Astrocyte (in vitro differentiated cells and primary cell): ENCODE measurements around the gene R3HCC1L. TPM values are rescaled to one million over a fixed set of nuclear protein-coding genes. Genes with fewer than 3 reads are reported as not detected.
"Not testable (repeated sequence)": the region's sequence is repeated elsewhere in the genome, so short reads cannot be mapped to it uniquely, and the experiment has no call there.

ENCODE experiments used
- DNase-seq: peaks from one replicate; pipeline ENCODE4 v3.0.0-alpha.2; 2010; ENCODE audit warnings: low read depth
- FAIRE-seq: peaks from 2 replicates; lab custom pipeline; 2011; peaks lifted over from hg19 to GRCh38; lab: Jason Lieb, UNC
- H2AFZ ChIP-seq: 2 replicates; pipeline ENCODE4 v1.6.0; 2012; ENCODE audit warnings: low read depth, low read length, inconsistent platforms
- H3K27ac ChIP-seq: 2 replicates; pipeline ENCODE4 v1.5.1; 2011; ENCODE audit warnings: low read depth, low read length, inconsistent platforms
- H3K27me3 ChIP-seq: 2 replicates; pipeline ENCODE4 v1.6.0; 2011; ENCODE audit warnings: low read length, inconsistent platforms; ENCODE audit not compliant: insufficient read depth
- H3K36me3 ChIP-seq: 2 replicates; pipeline ENCODE4 v1.5.1; 2011; ENCODE audit warnings: low read length, inconsistent platforms; ENCODE audit not compliant: insufficient read depth
- H3K4me1 ChIP-seq: 2 replicates; pipeline ENCODE4 v1.5.1; 2011; ENCODE audit warnings: low read length, inconsistent platforms; ENCODE audit not compliant: insufficient read depth
- H3K4me2 ChIP-seq: 2 replicates; pipeline ENCODE4 v1.6.0; 2012; ENCODE audit warnings: low read length, inconsistent platforms
- H3K4me3 ChIP-seq: 2 replicates; pipeline ENCODE4 v1.5.1; 2011; ENCODE audit warnings: low read depth, mild to moderate bottlenecking, low read length, inconsistent platforms; ENCODE audit not compliant: insufficient read depth
- H3K79me2 ChIP-seq: 2 replicates; pipeline ENCODE4 v1.6.0; 2012; ENCODE audit warnings: mild to moderate bottlenecking, low read length, inconsistent platforms; ENCODE audit not compliant: insufficient read depth
- H3K9ac ChIP-seq: 2 replicates; pipeline ENCODE4 v1.6.0; 2012; ENCODE audit warnings: mild to moderate bottlenecking, low read length, inconsistent platforms
- H3K9me3 ChIP-seq: 2 replicates; pipeline ENCODE4 v1.5.1; 2012; ENCODE audit warnings: low read depth, mild to moderate bottlenecking, low read length, inconsistent platforms; ENCODE audit not compliant: insufficient read depth
- H4K20me1 ChIP-seq: 2 replicates; pipeline ENCODE4 v1.6.0; 2012; ENCODE audit warnings: low read length, inconsistent platforms; ENCODE audit not compliant: insufficient read depth
- H3K27ac Mint-ChIP-seq: one replicate; pipeline ENCODE4 v1.8.0; 2021; ENCODE audit warnings: mild to moderate bottlenecking, mixed read lengths; ENCODE audit not compliant: unreplicated experiment
- H3K27me3 Mint-ChIP-seq: one replicate; pipeline ENCODE4 v1.8.0; 2021; ENCODE audit warnings: low read depth, mixed read lengths; ENCODE audit not compliant: unreplicated experiment
- H3K36me3 Mint-ChIP-seq: one replicate; pipeline ENCODE4 v1.8.0; 2021; ENCODE audit warnings: low read depth, mixed read lengths; ENCODE audit not compliant: unreplicated experiment
- H3K4me1 Mint-ChIP-seq: one replicate; pipeline ENCODE4 v1.8.0; 2021; ENCODE audit warnings: low read depth, mixed read lengths; ENCODE audit not compliant: unreplicated experiment
- H3K4me3 Mint-ChIP-seq: one replicate; pipeline ENCODE4 v1.8.0; 2021; ENCODE audit warnings: mild to moderate bottlenecking, moderate library complexity, mixed read lengths; ENCODE audit not compliant: unreplicated experiment
- H3K9me3 Mint-ChIP-seq: one replicate; pipeline ENCODE4 v1.8.0; 2021; ENCODE audit warnings: mild to moderate bottlenecking, mixed read lengths; ENCODE audit not compliant: unreplicated experiment
- CTCF ChIP-seq: IDR thresholded peaks from 2 replicates; pipeline ENCODE4 v1.5.1; 2011; ENCODE audit warnings: low read depth, mild to moderate bottlenecking, inconsistent platforms, low read length, moderate library complexity; ENCODE audit not compliant: insufficient read depth
- EZH2 ChIP-seq: IDR thresholded peaks from 2 replicates; pipeline ENCODE4 v1.6.1; 2012; ENCODE audit warnings: mild to moderate bottlenecking, low read length, inconsistent platforms; ENCODE audit not compliant: insufficient read depth
- total RNA-seq: library from RNA; stranded (reverse); gene quantifications from 2 replicates; pipeline ENCODE4 v1.2.1, GENCODE V29; 2021

R3HCC1L gene
- total RNA-seq, 1 donor from 2014 or later, result 19.9 TPM

- peaks cover 14% of the 10 kb centered on the region for H4K20me1 ChIP-seq
- H3K27me3 Mint-ChIP-seq, result no peaks in the 10 kb centered on the region
- no peak for FAIRE-seq
- no peaks in the 10 kb centered on the region for H3K36me3 ChIP-seq
- H3K4me3 ChIP-seq, result peak overlapping the region; percentile 91
- TF ChIP-seq EZH2 (no peak), CTCF (no peak)
- peak overlapping the region; percentile 95 for H3K4me2 ChIP-seq
- no peaks in the 10 kb centered on the region for H3K9me3 ChIP-seq
- peaks cover 4% of the 10 kb centered on the region for H3K4me1 ChIP-seq
- DNase-seq, result no peak
- H3K27ac ChIP-seq, result no peak overlapping the region
- peaks cover 14% of the 10 kb centered on the region for H3K4me1 Mint-ChIP-seq
- no peaks in the 10 kb centered on the region for H3K27me3 ChIP-seq
- H3K36me3 Mint-ChIP-seq, result peaks cover 3% of the 10 kb centered on the region
- H3K9ac ChIP-seq, result peak overlapping the region; percentile 95
- peak overlapping the region; percentile 97 for H3K4me3 Mint-ChIP-seq
- H2AFZ ChIP-seq, result peak overlapping the region; percentile 96
- H3K79me2 ChIP-seq, result peaks cover 46% of the 10 kb centered on the region
- peaks cover 6% of the 10 kb centered on the region for H3K9me3 Mint-ChIP-seq
- peak overlapping the region; percentile 8 for H3K27ac Mint-ChIP-seq
Measured at GRCh38 chr10:98134117-98134430, 383 bp upstream of the R3HCC1L start.

- Mint-ChIP-seq H3K36me3 (peaks cover 3% of the 10 kb centered on the region), H3K4me1 (peaks cover 14% of the 10 kb centered on the region), H3K4me3 (peak overlapping the region; percentile 97), H3K9me3 (peaks cover 6% of the 10 kb centered on the region), H3K27me3 (no peaks in the 10 kb centered on the region), H3K27ac (peak overlapping the region; percentile 90)
- Histone ChIP-seq H3K9me3 (no peaks in the 10 kb centered on the region), H3K4me1 (peaks cover 4% of the 10 kb centered on the region), H4K20me1 (peaks cover 27% of the 10 kb centered on the region), H3K27ac (peak overlapping the region; percentile 89), H3K4me3 (peak overlapping the region; percentile 91), H2AFZ (peak overlapping the region; percentile 96), H3K27me3 (no peaks in the 10 kb centered on the region), H3K9ac (peak overlapping the region; percentile 95), H3K36me3 (no peaks in the 10 kb centered on the region), H3K79me2 (peaks cover 59% of the 10 kb centered on the region), H3K4me2 (peak overlapping the region; percentile 95)
- FAIRE-seq, result no peak
- no peak for TF ChIP-seq EZH2
- TF ChIP-seq CTCF, result no peak
- peak; percentile 2 for DNase-seq
Measured at GRCh38 chr10:98135222-98135899, 904 bp downstream of the R3HCC1L start.

GRCh38 chr10:98136775-98137174, 2.3 kb downstream of the R3HCC1L start:
- not testable (repeated sequence) for H2AFZ ChIP-seq, H3K9me3 Mint-ChIP-seq, H3K27me3 Mint-ChIP-seq, H3K4me1 ChIP-seq, H3K9ac ChIP-seq, H3K27ac ChIP-seq, FAIRE-seq, H3K27me3 ChIP-seq, DNase-seq, H3K4me3 Mint-ChIP-seq, H3K9me3 ChIP-seq, H3K4me2 ChIP-seq, H3K36me3 ChIP-seq, H3K27ac Mint-ChIP-seq, H3K36me3 Mint-ChIP-seq, H3K4me3 ChIP-seq
- peaks cover 73% of the 10 kb centered on the region for H3K79me2 ChIP-seq
- H3K4me1 Mint-ChIP-seq, result peaks cover 15% of the 10 kb centered on the region
- peaks cover 38% of the 10 kb centered on the region for H4K20me1 ChIP-seq
